ENCODE data around the gene PON2. TPM values are rescaled to one million over a fixed set of nuclear protein-coding genes. Genes with fewer than 3 reads are reported as not detected.

PON2 gene
- total and polyA plus RNA-seq, 2 experiments from 2014 or later, result 39.4 to 42.4 TPM

DNA sequence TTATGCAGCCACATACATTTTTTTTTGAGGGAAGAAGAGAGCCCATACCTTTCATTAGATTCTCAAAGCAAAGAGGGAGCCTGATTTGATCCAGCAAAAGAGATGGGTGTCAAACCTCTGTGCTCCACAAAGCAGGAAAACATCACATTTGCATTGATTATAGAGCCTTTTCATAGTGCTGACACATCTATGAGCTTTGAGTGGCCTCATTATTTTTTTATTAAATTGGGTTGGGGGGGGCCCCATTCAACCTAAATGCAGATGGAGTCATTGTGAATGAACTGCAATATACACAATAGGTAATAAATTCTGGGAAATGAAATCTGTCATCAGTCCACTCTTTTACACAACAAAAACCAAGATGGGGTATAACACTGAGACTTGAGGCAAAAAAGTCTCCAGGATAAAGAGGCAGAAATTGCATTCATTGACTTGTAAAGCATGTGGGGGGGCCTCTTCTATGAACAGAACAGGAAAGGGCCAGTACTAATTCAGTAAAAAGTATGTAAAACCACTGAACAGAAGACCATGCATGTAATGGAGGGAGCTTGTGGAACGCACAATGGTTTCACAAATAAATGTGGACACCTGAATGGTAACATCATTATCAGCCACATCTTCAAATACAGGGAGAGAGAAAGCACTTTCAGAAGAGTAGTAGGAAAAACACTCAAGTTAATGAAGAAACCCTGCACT, 33.2 kb upstream of the PON2 start:
- Mint-ChIP-seq H3K36me3 (ENCODE audit: low read depth) (no peaks in the 10 kb centered on the region), H3K27ac (no peak overlapping the region), H3K4me3 (no peak overlapping the region), H3K9me3 (peaks cover 2% of the 10 kb centered on the region; the same call in 1 of the 3 replicates), H3K4me1 (peaks cover 29% of the 10 kb centered on the region), H3K27me3 (ENCODE audit: insufficient read depth, low read depth, poor library complexity) (no peaks in the 10 kb centered on the region)
- ATAC-seq (no peak), DNase-seq (ENCODE audit: low spot score) (no peak)
- no peak overlapping the region for H3K4me2 ChIP-seq
- no peak overlapping the region for H3K27ac ChIP-seq (ENCODE audit: low read depth)
- no peaks in the 10 kb centered on the region for H3K36me3 ChIP-seq (ENCODE audit: insufficient read depth)
- H3K4me3 ChIP-seq, result no peak overlapping the region
- no peaks in the 10 kb centered on the region for H4K20me1 ChIP-seq (replicated peaks; ENCODE audit: insufficient read depth)
- peaks cover 30% of the 10 kb centered on the region for H3K4me1 ChIP-seq (ENCODE audit: insufficient read depth)
- H3K79me2 ChIP-seq (replicated peaks; ENCODE audit: insufficient read depth), result no peaks in the 10 kb centered on the region
- no peaks in the 10 kb centered on the region for H3F3A ChIP-seq (replicated peaks; ENCODE audit: low read depth)
- H3K9me2 ChIP-seq (ENCODE audit: insufficient read depth), result peaks cover 3% of the 10 kb centered on the region; the same call in 1 of the 2 replicates
- H3K27me3 ChIP-seq (ENCODE audit: insufficient read depth), result no peaks in the 10 kb centered on the region
- no peak for TF ChIP-seq CTCF (conservative IDR thresholded peaks at IDR 0.05; ENCODE audit: low read depth in 2 of 2)
- TF ChIP-seq ZNF462 (CRISPR knock-in tag; IDR thresholded peaks at IDR 0.05), result no peak
- TF ChIP-seq REST (IDR thresholded peaks at IDR 0.05; ENCODE audit: unreplicated experiment), result no peak
- TF ChIP-seq POLR2AphosphoS5 (IDR thresholded peaks at IDR 0.05; ENCODE audit: low read depth), result no peak
- no peak for TF ChIP-seq JUNB (IDR thresholded peaks at IDR 0.05; ENCODE audit: unreplicated experiment)
- TF ChIP-seq, protein P1, sequence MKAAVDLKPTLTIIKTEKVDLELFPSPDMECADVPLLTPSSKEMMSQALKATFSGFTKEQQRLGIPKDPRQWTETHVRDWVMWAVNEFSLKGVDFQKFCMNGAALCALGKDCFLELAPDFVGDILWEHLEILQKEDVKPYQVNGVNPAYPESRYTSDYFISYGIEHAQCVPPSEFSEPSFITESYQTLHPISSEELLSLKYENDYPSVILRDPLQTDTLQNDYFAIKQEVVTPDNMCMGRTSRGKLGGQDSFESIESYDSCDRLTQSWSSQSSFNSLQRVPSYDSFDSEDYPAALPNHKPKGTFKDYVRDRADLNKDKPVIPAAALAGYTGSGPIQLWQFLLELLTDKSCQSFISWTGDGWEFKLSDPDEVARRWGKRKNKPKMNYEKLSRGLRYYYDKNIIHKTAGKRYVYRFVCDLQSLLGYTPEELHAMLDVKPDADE (IDR thresholded peaks at IDR 0.05), result no peak
- no peak for TF ChIP-seq CREB1 (CRISPR knock-in tag; IDR thresholded peaks at IDR 0.05; ENCODE audit: low read depth)
- TF ChIP-seq ZNF331 (CRISPR knock-in tag; IDR thresholded peaks at IDR 0.05; ENCODE audit: low read depth), result no peak
- TF ChIP-seq EZH2 (IDR thresholded peaks at IDR 0.05; ENCODE audit: low read depth, unreplicated experiment), result no peak
- TF ChIP-seq EZH2phosphoT487 (IDR thresholded peaks at IDR 0.05; ENCODE audit: unreplicated experiment), result no peak
- TF ChIP-seq STAT1 (IDR thresholded peaks at IDR 0.05; ENCODE audit: unreplicated experiment), result no peak
- no peak for TF ChIP-seq NANOG (IDR thresholded peaks at IDR 0.05; ENCODE audit: borderline replicate concordance)
- no peak for TF ChIP-seq ZNF114 (CRISPR knock-in tag; IDR thresholded peaks at IDR 0.05)
- 0 out of 2 replicates have a peak overlapping the region, but pooled peaks have one; percentile 30 for H2AFZ ChIP-seq
